Measurements from ENCODE around the gene COL2A1. TPM values are rescaled to one million over a fixed set of nuclear protein-coding genes. Genes with fewer than 3 reads are reported as not detected.

The COL2A1 gene
- total RNA-seq, 1 experiment from 2014 or later, result 10.8 TPM

- Histone ChIP-seq H3K23me2 (ENCODE audit: insufficient read length, low read depth, low read length, poor library complexity, severe bottlenecking) (no peaks in the 10 kb centered on the region), H2BK12ac (ENCODE audit: insufficient read length, low read depth, low read length) (no peak overlapping the region), H3T11ph (ENCODE audit: low read length) (no peak overlapping the region), H3K27ac (ENCODE audit: insufficient read length, low read depth, low read length) (no peak overlapping the region), H2BK5ac (ENCODE audit: insufficient read length, low read length) (no peak overlapping the region), H3K79me1 (ENCODE audit: insufficient read depth, low read depth, low read length, poor library complexity, severe bottlenecking) (no peaks in the 10 kb centered on the region), H4K8ac (replicated peaks; ENCODE audit: insufficient read length, low read depth, low read length) (no peak overlapping the region), H2AK5ac (ENCODE audit: insufficient read length, low read length) (no peak overlapping the region), H2BK20ac (ENCODE audit: low read depth, low read length, poor library complexity, severe bottlenecking) (no peak overlapping the region), H3K79me2 (ENCODE audit: insufficient read depth, low read length) (no peaks in the 10 kb centered on the region), H3K9me3 (ENCODE audit: control insufficient read depth, low read depth, low read length) (no peaks in the 10 kb centered on the region), H3K4ac (ENCODE audit: low read depth, low read length) (no peak overlapping the region), H3K4me1 (ENCODE audit: insufficient read depth, low read length) (no peaks in the 10 kb centered on the region), H3K23ac (ENCODE audit: insufficient read length, low read depth, low read length) (no peak overlapping the region), H3K27me3 (ENCODE audit: insufficient read depth, low read length) (no peaks in the 10 kb centered on the region), H3K56ac (ENCODE audit: insufficient read length, low read depth, low read length) (no peak overlapping the region), H3K14ac (ENCODE audit: insufficient read depth, low read length) (no peak overlapping the region; the same call in 1 of the 2 replicates), H3K9ac (ENCODE audit: extremely low read depth, insufficient read length, low read length) (no peak overlapping the region), H4K91ac (ENCODE audit: insufficient read length, low read depth, low read length) (no peak overlapping the region), H3K18ac (ENCODE audit: insufficient read length, low read depth, low read length) (no peak overlapping the region), H3K4me2 (ENCODE audit: insufficient read depth, insufficient read length, low read length) (no peak overlapping the region), H2AFZ (ENCODE audit: low read length) (no peak overlapping the region), H2BK120ac (ENCODE audit: low read depth, low read length, poor library complexity, severe bottlenecking) (no peak overlapping the region), H2BK15ac (ENCODE audit: low read depth, low read length) (no peak overlapping the region), H4K5ac (ENCODE audit: insufficient read length, low read depth, low read length) (no peak overlapping the region), H4K20me1 (ENCODE audit: control insufficient read depth, insufficient read depth, insufficient read length) (no peaks in the 10 kb centered on the region)
- Mint-ChIP-seq H3K4me1 (peaks cover 4 to 6% of the 10 kb centered on the region in 2 experiments; a peak in 2 of 4 replicates), H3K4me3 (no peak overlapping the region), H3K36me3 (ENCODE audit: insufficient read depth in 1 of 3, low read depth in 3 of 3) (peaks cover 0 to 1% (median 0%) of the 10 kb centered on the region in 3 experiments; a peak in 1 of 7 replicates), H3K27me3 (ENCODE audit: low read depth) (peaks cover 70% of the 10 kb centered on the region), H3K27ac (no peak overlapping the region), H3K9me3 (peaks cover 0 to 3% of the 10 kb centered on the region in 2 experiments; a peak in 1 of 5 replicates)
- no CpG with 5 or more reads among the region's 20 CpGs for WGBS (ENCODE audit: extremely low coverage, insufficient read length, low lambda C conversion rate)
- DNase-seq, result no peak
- no peak for TF ChIP-seq CTCF (conservative IDR thresholded peaks at IDR 0.05)
These were observed 22.6 kb downstream of the COL2A1 start for GRCh38 chr12:47981496-47982260.

All from H9 (cell line).